Forelimb muscle (tissue), 1 donor: ENCODE data around the gene TACC2. TPM values are rescaled to one million over a fixed set of nuclear protein-coding genes. Genes with fewer than 3 reads are reported as not detected.

Experiments used
- DNase-seq: peaks from one replicate; pipeline ENCODE4 v3.0.0-alpha.2; 2013; ENCODE audit warnings: low read depth
- polyA plus RNA-seq: library from polyadenylated mRNA; unstranded; fragments of 120-200 nt; gene quantifications from one replicate; pipeline ENCODE4 v1.2.1, GENCODE V29; 2013; ENCODE audit not compliant: insufficient read length

Gene TACC2
- polyA plus RNA-seq, 1 donor: 122 TPM

GRCh38 chr10:122030200-122030552 lies 41.2 kb downstream of the TACC2 start:
- DNase-seq: no peak

DNA sequence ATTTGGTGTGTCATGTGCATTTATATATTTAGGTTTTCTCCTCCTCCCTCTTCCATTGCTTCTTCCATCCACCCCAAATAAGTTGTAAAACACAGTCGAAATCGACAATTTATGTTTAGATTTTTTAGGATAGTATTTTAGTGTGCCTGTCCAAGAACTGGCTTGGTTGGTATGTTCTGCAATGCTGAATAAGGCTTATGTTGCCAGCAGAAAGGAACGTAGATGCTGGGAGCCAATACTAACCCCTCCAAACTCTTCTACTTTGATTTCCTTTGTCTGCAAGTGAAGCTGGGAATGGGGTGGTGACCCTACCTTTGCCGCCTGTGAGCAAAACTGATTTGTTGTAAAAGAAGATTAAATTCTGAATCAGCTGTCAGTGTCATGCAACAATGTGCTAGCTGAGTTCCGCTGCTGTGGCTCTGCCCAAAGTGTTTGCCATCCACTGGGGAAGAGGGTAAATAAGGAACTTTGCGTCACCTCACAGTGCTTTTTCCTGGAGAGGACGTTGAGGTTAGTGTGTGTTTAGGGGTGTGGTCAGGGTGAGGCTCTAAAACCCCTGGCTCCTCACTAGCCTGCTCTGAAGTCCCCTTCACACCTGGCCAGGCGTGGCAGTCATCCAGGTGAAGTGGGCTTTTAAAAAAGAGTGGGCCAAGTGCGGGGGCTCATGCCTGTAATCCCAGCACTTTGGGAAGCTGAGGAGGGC lies 44.4 kb downstream of the TACC2 start:
- DNase-seq: no peak

DNA sequence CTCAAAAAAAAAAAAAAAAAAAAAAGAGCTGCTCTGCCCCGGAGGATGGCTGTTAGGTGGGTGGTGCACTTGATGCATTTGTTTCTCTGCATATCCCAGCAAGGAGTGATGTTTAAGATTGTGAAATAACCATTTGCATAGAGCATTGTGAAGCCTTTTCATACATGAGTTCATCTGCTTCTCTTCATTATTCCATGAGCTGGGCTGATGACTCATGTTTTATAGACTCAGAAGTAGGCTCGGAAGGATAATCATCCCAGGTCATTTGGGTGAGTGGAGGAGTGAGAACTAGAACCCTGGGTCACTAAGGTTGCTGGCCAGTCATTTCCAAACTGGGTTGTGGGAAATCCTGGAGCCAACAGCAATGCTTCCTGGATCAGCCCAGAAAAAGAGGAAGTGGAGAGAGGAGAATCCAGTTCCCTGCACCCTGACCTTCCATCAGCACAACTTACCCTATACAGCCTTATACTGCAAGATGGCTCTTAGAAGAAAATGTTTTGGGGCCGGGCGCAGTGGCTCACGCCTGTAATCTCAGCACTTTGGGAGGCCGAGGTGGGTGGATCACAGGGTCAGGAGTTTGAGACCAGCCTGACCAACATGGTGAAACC lies 45.3 kb downstream of the TACC2 start:
- DNase-seq: no peak

DNA sequence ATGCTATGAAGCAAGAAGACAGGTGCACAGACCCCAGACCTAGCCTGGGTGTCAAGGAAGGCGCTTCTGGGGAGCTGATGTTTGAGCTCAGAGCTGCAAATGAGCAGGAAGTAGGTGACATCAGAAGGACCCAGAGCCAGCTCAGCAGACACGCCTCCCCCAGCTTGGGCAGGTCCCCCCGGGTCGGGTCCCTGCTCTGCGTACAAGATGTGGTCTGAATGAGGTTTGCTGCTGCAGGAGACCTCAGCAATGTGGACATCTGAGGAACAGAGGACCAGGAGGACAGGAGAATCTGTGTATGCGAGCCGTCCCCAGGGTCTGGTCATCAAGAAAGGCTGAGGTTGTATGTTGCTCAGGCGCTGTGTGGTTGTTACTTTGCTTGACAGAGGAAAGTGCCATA lies 51.8 kb downstream of the TACC2 start:
- no peak for DNase-seq

DNA sequence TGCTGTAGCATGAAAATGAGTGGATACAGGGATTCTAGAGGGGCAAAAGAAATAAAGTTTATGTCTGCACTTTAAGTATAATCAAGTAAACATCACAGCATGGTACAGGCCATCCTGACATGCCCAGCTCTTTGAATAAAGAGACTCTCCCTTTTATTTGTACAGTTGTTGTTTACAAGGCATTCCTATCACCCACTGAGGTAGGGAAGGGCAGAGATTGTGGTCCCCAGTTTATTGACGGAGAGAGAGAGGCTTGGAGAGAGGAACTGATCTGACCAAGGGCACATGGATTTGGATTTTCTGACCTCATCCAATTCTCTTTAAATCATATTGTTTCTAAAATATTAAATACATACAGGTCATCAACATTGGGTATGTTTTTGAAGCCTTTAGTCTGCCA lies 53.9 kb downstream of the TACC2 start:
- DNase-seq: no peak

DNA sequence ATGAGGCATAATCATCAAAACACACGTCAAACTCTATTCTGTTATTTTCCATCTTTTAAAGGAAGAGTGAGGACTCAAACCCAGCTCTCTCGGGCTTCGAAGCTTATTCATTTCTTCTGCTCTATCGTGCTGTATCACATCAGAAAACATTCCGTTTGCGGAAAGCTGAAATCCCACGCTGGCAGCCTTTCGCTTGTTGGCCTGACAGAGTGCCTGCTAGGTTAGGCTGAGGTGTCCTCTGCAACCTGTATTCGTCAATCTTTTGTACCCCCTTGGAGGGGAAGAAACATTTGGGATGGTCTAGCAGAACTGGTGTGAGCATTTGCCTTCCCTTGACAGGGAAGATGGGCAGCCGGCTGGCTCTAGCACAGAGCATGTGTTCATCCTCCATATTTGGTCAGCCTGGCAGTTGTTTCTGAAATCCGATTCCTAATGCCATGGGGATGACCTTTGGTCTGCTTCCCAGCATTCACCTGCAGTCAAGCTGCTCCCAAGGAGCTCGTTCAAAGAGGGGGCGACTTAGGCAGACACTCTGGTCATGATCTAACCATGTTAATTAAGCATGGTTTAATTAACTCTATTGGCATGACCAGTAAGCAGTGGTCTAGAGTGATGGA lies 55.2 kb downstream of the TACC2 start:
- DNase-seq: no peak

GRCh38 chr10:122044713-122045112 lies 55.8 kb downstream of the TACC2 start:
- peak; percentile 81 for DNase-seq

- no peak for DNase-seq
Measured at GRCh38 chr10:122045212-122045611, 56.2 kb downstream of the TACC2 start.

GRCh38 chr10:122047560-122047959 lies 58.6 kb downstream of the TACC2 start:
- no peak for DNase-seq

- no peak for DNase-seq
Measured at GRCh38 chr10:122049076-122049475, 60.1 kb downstream of the TACC2 start.

DNA sequence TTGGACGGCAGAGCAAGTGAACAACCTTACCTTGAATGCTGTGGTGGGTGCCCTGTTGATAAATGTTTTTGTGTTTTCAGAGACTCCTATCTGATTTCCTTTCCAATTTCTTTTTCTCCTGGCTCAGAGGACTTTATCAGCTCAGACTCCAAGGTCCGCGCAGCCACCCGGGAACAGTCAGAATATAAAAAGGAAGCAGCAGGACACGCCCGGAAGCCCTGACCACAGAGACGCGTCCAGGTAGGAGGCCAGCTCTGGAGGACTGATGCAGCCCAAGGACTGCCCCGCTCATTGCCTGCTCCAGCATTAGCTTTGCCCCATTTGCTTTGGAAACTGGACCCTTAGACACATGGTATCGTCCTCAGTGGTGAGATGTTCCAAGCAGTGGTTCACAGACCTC lies 61.3 kb downstream of the TACC2 start:
- no peak for DNase-seq

DNA sequence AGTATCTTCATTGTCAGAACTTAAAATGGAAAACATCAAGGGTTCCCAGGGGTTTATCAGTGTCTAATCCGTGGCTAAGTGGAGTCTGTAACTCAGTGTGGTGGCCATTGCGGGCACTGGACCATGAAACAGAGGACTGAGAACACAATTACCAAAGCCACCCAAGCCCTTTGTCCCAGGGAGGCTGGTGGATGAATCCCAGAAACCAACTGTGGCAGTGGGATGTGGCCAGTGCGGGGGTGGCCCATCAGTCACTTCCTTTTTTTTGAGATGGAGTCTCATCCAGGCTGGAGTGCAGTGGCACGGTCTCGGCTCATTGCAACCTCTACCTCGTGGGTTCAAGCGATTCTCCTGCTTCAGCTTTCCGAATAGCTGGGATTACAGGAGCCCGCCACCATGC lies 61.8 kb downstream of the TACC2 start:
- DNase-seq: no peak

DNA sequence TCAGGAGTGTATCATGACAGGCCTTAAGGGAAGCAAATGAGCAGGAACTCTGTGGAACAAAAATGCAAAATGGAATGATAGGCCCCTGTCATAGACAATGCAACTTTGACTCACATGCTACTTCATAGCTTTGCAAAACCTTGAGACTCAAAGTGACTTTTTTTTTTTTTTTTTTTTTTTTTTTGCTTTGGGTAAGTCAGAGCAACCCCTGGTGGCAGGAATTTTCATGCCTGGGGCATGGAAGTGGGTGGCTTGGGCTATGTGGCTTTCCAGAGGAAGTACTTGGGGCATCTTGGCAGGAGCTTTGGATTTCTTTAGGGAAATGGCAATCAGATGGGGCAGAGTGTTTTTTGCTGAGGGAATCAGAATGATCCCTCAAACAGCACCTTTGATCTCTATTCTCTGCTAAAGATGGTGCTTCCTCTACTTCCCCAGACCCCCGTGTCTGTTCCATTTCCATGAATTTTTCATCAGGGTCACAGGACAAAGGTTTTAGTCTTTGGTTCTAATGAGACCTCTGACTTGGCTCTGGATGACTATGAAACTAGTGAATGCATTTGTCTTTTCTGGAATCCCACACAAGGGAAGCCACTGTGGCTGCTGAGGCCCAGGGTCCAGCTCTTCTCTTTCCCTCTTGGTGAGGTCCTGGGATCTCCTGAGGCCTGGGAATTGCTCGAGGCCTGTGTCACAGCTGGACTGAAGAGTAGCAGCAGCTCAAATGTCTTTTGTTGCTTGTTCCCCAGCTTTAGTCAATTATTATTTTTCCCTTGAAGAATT lies 62.8 kb downstream of the TACC2 start:
- DNase-seq: no peak

GRCh38 chr10:122052701-122053100 lies 63.7 kb downstream of the TACC2 start:
- DNase-seq: no peak

DNA sequence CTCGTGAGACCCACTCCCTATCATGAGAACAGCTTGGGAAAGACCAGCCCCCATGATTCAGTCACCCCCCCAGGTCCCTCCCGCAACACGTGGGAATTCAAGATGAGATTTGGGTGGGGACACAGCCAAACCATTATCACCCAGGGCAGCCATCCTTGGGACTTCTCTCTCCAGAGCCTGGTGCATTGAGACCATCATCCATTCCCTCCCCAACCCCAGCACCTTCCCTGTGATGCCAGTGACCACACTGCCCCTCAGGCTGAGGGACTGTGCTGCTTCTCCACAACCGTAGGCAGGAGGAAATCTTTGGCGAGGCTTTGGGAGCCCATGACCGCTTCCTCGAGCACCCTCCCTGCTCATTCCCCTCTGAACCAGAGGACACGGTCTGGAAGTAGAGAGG lies 64.4 kb downstream of the TACC2 start:
- no peak for DNase-seq

DNA sequence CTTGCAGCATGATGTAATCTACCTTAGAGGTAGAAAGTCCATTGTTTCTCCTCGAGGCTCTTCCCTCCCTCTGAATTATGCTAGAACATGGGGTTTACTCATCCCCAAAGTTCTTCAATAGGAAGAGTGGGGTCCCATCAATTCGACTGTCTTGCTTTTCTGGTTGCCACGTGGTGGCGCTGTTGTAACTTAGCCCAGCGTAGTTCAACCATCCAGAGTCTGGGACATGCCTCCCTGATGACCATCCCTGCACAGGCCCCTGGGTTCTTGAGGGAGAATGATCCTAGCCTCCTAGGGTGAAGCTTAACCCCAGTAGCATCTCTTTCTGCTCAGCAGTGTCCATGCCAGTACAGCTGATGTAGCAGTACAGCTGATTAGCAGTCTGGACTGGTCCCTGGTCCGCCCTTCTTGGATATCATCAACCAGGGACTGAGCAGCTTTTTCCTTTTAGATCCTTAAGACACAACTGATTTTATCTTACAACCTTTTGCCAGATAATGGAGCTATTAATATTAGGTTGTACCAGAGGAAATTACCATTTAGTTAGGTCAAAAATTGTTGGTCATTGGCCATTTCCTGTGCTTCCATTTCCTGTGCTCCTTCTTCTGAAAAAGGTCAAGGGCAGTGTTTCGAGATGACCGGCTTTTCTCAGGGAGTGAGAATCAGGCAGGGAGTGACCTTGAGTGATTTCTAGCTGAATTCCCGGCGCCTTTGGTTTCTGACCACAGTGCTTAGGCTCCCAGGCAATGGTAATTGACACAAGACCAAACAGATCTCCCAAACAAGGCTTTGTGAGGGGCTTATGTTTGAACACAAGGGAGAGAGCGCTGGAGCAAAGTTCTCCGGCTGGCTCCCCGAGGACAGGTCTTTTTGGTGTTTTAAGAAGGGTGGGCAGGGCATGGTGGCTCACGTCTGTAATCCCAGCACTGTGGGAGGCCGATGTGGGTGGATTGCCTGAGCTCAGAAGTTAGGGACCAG lies 65.4 kb downstream of the TACC2 start:
- DNase-seq: no peak

DNA sequence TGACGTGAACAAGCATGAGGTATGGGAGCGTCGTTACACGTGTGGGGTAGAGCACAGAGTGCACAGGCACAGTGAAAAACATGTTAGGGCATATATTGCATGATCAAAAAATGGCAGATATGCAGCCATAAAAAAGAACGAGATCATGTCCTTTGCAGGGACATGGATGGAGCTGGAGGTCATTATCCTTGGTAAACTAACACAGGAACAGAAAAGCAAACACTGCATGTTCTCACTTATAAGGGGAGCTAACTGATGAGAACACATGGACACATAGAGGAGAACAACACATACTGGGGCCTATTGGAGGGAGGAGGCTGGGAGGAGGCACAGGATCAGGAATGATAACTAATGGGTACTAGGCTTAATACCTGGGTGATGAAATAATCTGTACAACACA lies 66.3 kb downstream of the TACC2 start:
- no peak for DNase-seq

GRCh38 chr10:122056431-122057094 lies 67.6 kb downstream of the TACC2 start:
- no peak for DNase-seq

DNA sequence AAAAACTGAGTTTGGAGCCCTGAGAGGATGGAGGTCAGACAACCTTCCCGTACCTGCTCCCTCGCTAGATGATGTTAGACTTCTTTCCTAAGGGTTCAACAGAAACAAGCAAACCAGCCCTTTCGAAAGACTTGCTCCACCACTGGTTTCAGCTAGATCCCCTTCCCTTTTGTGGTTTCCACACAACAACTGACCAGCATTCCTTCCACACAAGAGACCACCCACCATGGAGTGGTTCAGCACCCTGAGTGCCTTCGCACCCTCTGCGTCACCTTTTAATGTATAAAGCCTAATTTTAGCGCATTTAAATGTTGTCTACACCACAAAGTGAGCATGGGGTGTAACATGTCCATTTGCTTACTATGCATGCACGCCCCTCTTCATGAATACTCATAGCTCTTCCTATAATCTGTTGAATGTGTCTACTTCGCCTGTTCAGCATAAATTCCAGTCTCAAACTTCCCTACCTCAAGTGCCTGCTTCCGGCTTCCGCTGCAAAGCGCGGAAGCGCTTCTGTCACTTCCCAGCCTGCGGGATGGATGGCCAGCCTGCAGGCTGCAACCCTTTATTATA lies 69.0 kb downstream of the TACC2 start:
- no peak for DNase-seq

DNA sequence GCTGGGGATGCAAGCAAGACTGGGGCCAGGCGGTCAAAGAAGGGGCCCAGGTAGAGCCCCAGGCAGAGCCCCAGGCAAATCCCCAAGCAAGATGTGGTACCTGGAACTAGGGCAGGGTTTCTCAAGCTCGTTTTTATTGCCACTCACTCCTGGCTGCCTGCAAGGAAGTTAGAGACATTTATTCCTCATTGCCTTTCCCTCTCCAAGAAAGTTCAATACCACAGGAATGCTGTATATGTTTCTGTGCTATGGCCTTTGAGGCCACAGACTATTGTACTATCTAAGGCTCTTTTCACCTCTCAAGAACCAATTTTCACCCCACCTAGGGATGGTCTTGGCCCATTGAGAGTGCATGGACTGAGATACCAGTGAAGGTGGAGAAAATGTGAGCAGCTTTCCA lies 71.3 kb downstream of the TACC2 start:
- DNase-seq: no peak
